ENCODE data around the gene SEMA5B.

DNA sequence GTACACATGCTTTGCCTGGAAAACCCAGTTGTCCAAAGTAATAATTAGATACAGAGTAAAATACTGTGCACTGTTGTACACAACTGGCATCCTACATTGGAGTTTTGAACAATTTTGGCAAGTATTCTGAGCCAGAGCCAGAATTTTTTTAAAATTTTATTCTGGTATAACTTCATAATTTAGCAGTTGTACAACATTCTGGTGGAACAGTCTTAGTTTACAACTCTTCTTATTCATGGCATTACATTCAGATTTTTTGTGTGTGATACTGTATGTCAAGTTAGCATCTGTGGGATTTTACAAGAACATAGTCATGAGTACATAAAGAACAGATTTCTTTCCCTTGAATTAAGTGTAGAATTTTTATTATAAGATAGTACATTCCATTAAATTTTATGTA lies 165.2 kb downstream of the SEMA5B start:
- TF ChIP-seq, protein P1, sequence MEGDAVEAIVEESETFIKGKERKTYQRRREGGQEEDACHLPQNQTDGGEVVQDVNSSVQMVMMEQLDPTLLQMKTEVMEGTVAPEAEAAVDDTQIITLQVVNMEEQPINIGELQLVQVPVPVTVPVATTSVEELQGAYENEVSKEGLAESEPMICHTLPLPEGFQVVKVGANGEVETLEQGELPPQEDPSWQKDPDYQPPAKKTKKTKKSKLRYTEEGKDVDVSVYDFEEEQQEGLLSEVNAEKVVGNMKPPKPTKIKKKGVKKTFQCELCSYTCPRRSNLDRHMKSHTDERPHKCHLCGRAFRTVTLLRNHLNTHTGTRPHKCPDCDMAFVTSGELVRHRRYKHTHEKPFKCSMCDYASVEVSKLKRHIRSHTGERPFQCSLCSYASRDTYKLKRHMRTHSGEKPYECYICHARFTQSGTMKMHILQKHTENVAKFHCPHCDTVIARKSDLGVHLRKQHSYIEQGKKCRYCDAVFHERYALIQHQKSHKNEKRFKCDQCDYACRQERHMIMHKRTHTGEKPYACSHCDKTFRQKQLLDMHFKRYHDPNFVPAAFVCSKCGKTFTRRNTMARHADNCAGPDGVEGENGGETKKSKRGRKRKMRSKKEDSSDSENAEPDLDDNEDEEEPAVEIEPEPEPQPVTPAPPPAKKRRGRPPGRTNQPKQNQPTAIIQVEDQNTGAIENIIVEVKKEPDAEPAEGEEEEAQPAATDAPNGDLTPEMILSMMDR (IDR thresholded peaks at IDR 0.05; ENCODE audit: low read length): no peak
- no peak for TF ChIP-seq EZH2 (IDR thresholded peaks at IDR 0.05; ENCODE audit: borderline replicate concordance, low read length)
